ENCODE data around the gene EXOSC10. TPM values are rescaled to one million over a fixed set of nuclear protein-coding genes. Genes with fewer than 3 reads are reported as not detected.

EXOSC10 gene
- total RNA-seq, 1 donor from 2014 or later: 38.7 TPM

GRCh38 chr1:11134251-11134897 is 34.7 kb upstream of the EXOSC10 start:
- peaks cover 70 to 91% of the 10 kb centered on the region in 2 donors for H3K36me3 ChIP-seq
- H3K4me3 ChIP-seq: no peak overlapping the region
- no peaks in the 10 kb centered on the region for H3K4me1 ChIP-seq
- H3K27ac ChIP-seq: no peak overlapping the region
- DNase-seq (ENCODE audit: low spot score in 2 of 2): no peak
- no peak for TF ChIP-seq CTCF (IDR thresholded peaks at IDR 0.05)
- H3K9me3 ChIP-seq: no peaks in the 10 kb centered on the region
- no peaks in the 10 kb centered on the region for H3K27me3 ChIP-seq
- intact Hi-C loops (cut with DNase I): no loop called here

- Histone ChIP-seq H3K9me3 (no peaks in the 10 kb centered on the region), H3K36me3 (peaks cover 72 to 91% of the 10 kb centered on the region in 2 donors), H3K27ac (no peak overlapping the region), H3K27me3 (no peaks in the 10 kb centered on the region), H3K4me1 (no peaks in the 10 kb centered on the region), H3K4me3 (no peak overlapping the region)
- intact Hi-C loops (cut with DNase I): no loop called here
- DNase-seq (ENCODE audit: low spot score in 2 of 2): no peak
- no peak for TF ChIP-seq CTCF (IDR thresholded peaks at IDR 0.05)
Observed at GRCh38 chr1:11132563-11133293, 33.1 kb upstream of the EXOSC10 start.

- no peaks in the 10 kb centered on the region for H3K4me1 ChIP-seq
- intact Hi-C loops (cut with DNase I): no loop called here
- TF ChIP-seq CTCF (IDR thresholded peaks at IDR 0.05): no peak
- H3K9me3 ChIP-seq: no peaks in the 10 kb centered on the region
- DNase-seq (ENCODE audit: low spot score in 2 of 2): no peak
- H3K36me3 ChIP-seq: peaks cover 77 to 92% of the 10 kb centered on the region in 2 donors
- no peak overlapping the region for H3K27ac ChIP-seq
- H3K27me3 ChIP-seq: no peaks in the 10 kb centered on the region
- H3K4me3 ChIP-seq: no peak overlapping the region
Observed at GRCh38 chr1:11131816-11132215, 32.1 kb upstream of the EXOSC10 start.

GRCh38 chr1:11130406-11130805 is 30.7 kb upstream of the EXOSC10 start:
- peaks cover 84 to 93% of the 10 kb centered on the region in 2 donors for H3K36me3 ChIP-seq
- intact Hi-C loops (cut with DNase I): no loop called here

GRCh38 chr1:11129649-11130390 is 30.2 kb upstream of the EXOSC10 start:
- no peak for TF ChIP-seq CTCF (IDR thresholded peaks at IDR 0.05)
- H3K27ac ChIP-seq: no peak overlapping the region
- intact Hi-C loops (cut with DNase I): no loop called here
- peaks cover 88 to 93% of the 10 kb centered on the region in 2 donors for H3K36me3 ChIP-seq
- no peaks in the 10 kb centered on the region for H3K9me3 ChIP-seq
- no peak for DNase-seq (ENCODE audit: low spot score in 2 of 2)
- H3K4me1 ChIP-seq: no peaks in the 10 kb centered on the region
- no peaks in the 10 kb centered on the region for H3K27me3 ChIP-seq
- H3K4me3 ChIP-seq: no peak overlapping the region

More at GRCh38 chr1:11130406-11130805, 30.7 kb upstream of the EXOSC10 start:
- Histone ChIP-seq H3K27ac (no peak overlapping the region), H3K4me3 (no peak overlapping the region), H3K27me3 (no peaks in the 10 kb centered on the region), H3K9me3 (no peaks in the 10 kb centered on the region), H3K4me1 (no peaks in the 10 kb centered on the region)
- DNase-seq (ENCODE audit: low spot score in 2 of 2): no peak
- TF ChIP-seq CTCF (IDR thresholded peaks at IDR 0.05): no peak

All from ascending aorta (tissue), 2 donors.